Hindlimb muscle (tissue), 1 donor: ENCODE results near the gene LPP. TPM values are rescaled to one million over a fixed set of nuclear protein-coding genes. Genes with fewer than 3 reads are reported as not detected.

Experiments used
- DNase-seq: peaks from one replicate; pipeline ENCODE4 v3.0.0-alpha.2; 2013
- polyA plus RNA-seq: library from polyadenylated mRNA; unstranded; fragments of 120-200 nt; gene quantifications from one replicate; pipeline ENCODE4 v1.2.1, GENCODE V29; 2013; ENCODE audit not compliant: insufficient read length

The LPP gene
- polyA plus RNA-seq, 1 donor, result 12.7 TPM

DNA sequence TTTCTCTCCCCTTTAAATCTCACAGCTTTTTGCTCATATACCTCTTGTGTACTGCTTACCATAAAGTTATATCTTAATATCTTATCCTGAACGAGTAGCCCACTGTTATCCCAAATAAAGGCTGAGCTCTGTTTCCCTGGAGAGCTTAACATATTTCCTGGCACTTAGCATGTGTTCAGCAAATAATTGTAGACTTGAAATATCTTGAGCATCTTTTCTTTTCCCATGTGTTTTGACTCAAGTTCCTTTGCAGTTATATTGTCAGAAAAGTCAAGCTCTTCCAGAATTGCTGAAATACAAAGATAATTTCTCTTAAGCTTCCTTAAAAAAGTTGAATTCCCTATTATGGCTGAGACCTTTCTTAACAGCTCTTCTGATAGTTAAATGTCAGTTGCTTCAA lies 150.5 kb downstream of the LPP start:
- DNase-seq, result no peak

DNA sequence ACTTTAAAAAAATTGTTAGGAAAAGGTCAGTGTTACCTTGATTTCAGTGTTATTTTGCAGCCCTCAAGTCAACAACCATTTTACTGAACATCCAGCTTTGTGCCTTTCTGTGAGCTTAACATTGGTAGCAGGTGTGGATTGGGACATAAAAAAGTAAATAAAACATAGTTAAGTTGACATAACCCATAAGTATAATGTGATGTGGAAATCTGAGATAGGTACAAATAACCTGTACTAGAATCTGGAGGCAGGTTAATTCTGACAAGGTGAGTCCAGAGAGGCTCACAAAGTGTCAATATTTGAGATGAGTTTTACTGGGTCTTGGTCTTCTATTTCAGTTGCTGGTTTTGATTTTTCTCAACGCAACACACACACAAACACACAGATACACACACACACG lies 151.3 kb downstream of the LPP start:
- no peak for DNase-seq

DNA sequence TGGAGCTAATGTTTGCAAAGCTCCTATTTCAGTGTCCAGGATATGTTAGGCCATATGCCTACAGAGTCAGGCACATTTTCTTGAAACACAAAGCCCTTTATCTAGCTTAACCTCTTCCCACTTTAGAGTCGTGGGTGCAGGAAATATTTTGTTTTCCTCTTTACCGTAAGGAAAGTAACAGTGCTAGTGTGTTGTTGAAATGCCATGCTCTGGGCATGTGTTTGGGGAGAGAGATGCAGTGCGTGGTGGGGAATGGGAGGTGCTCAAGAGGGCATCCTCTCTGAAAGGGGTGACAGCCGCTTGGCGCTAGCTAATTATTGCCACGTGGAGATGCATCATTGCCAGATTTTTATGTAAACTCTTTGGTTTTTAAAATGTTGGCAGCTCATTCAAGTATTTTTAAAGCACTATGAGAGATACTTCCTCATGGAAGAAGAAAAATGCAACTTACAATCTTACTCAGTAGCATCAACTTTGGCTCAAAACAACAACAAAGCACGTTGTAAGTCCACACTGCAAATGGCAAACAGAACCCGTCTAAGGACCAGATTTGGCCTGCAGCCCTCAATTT lies 152.6 kb downstream of the LPP start:
- no peak for DNase-seq

DNA sequence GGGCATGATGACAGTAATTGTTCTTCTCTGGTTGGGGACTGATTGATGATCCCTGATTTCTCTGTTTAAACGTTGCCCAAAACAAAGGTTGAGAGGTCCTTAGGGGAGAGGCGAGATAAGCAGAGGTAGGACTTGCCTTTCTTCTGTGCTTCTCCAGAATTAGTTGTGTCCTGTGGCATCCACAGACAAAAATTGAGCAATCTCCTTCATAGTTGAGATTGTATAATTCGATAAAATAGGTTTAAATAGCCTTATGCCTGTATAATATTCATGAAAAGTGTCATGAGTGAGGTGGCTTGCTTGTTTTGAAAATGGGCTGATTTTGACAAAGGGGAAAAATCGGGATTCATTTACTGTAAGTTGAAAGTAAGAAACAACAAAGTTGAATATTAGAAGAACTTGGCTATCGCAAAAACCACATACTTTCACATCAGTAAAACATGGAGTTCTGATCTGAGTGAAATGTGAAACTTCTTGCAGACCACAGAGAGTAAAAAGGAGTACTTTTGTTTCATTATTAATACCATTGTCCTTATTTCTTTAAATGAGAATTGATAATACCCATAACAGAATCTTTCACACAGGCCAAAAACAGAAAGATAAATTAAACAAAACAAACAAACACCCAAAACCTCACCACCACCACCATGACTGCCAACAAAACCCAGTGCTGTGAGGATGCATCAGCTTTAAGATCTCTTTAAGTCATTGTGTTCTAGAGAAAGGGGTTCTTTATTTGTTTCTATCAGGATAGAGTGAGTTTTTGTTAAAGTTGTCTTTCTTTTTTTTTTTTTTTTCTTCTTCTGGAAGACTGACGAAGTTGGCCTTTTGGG lies 155.7 kb downstream of the LPP start:
- DNase-seq, result no peak

DNA sequence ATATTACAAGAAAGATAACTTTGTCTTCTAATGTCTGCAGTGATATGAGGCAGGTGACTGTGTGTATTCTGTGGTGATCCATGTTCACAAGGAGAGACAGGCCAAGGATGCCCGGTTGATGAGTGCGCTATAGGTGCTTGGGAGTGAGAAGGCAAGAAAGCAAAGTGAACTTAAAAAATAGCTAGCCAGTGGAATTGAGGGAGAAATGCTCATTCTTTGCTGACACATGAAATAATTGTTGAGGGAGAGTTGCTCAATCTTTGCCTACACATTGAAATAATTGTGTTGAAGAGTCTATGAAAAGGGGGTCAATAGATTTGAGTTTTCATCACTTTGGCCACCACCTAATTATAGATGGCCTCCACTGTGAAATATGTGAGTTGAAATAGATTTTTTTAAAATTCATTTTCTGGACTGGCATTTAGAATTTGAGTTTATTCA lies 156.3 kb downstream of the LPP start:
- no peak for DNase-seq

DNA sequence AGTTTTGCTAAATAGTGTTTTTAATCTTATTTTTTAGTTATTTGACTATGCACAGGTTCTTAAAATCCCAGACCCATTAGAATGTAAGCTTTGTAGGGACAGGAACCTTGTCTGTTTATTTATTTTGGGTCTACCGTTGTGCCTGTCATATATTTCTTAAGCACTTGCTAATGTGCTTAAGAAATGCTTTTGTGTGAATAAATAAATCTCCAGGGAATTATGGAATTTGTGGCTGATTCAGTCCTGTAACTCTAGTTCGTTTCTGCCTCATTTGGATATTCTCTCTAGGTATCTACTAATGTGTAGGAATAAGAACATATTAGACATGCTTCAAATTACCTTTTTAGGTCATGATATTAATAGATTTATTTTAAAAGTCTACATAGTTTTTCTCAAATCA lies 161.6 kb downstream of the LPP start:
- no peak for DNase-seq

DNA sequence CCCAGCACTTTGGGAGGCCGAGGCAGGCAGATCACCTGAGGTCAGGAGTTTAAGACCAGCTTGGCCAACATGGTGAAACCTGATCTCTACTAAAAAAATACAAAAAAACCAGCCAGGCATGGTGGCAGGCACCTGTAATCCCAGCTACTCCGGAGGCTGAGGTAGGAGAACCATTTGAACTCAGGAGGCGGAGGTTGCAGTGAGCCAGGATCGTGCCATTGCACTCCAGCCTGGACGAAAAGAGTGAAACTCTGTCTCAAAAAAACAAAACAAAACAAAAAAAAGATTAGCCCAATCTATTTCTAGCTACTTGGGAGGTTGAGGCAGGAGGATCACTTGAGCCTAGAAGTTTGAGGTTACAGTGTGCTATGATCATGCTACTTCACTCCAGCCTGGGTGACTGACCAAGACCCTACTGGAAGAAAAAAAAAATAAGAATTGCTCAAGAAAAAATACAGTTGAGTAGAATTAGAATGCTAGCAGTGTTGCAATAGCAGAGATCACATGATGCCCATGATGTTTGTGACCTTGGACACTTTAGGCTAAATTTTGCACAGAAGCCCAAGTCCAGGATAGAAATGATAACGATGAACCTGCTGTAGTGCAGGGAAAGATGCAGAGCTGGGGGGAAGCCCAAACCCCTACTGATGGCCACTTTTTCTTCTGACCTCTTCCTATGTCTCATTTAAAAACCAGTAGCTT lies 162.2 kb downstream of the LPP start:
- DNase-seq, result no peak

DNA sequence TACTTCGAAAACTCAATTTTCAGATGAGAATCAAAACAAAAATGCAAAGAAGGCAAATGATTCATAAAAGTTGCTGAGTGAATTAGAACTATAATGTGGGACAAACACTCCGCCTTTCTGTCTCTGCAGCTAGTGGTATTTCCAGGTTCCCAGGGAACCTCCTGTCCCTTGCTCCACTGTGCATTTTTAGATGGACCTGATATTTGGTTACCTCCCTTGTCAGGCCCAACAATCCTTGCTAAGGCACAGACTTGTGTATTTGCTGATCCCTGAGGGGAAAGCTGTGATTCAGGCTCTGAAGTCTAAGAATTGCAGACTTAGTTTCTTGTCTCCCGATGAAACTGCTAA lies 162.7 kb downstream of the LPP start:
- no peak for DNase-seq

DNA sequence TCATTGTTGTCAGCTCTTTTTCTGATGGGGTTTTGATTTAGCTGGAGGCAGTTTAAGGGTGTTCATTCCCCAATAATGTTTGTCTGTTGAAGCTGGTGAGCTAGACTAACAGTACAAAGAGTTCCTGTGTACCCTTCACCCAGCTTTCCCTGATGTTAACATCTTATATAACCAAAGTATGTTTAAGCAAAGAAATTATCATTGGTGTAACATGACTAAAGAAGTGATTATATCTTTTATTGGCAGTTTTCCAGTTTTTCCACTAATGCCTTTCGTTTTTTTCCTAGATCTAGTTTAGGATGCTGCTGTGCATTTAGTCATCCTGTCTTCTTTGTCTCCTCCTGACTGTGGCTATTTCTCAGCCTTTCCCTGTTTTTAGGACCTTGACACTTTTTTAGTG lies 165.6 kb downstream of the LPP start:
- no peak for DNase-seq

DNA sequence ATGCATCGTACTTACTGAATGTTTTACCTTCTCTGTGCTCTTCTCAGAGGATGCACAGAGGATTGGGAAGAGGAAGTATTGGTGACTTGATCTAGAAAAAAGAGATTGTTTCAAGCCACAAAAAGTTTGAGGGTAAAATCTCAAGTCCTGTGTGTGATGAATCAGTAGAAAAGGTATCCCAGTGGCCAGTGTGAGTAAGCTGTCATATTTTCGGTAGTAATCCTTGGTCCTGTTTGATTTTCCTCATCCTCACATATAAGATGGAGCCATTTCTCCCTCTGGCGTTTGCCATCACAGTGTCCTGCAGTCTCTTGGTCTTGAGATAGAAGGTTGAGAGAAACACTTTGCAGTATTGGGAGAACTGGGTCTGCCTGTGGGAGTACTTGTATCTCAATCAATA lies 166.8 kb downstream of the LPP start:
- no peak for DNase-seq

DNA sequence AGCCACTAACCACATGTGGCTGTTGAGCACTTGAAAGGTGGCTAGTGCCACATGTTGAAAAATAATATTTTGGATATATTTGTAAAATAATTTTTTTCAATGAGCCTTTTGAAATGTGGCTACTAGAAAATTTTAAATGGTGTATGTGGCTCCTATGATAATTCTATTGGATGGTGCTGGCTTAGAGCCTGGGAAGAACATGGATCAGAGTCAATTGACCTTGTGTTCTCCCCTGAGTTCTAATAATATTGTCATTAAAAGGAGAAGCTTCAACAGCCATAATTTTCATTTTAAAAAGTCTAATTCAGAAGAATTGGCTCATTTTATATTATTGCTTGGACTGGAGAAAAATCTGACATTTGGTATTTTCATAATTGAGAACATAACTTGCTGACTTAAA lies 167.3 kb downstream of the LPP start:
- no peak for DNase-seq

DNA sequence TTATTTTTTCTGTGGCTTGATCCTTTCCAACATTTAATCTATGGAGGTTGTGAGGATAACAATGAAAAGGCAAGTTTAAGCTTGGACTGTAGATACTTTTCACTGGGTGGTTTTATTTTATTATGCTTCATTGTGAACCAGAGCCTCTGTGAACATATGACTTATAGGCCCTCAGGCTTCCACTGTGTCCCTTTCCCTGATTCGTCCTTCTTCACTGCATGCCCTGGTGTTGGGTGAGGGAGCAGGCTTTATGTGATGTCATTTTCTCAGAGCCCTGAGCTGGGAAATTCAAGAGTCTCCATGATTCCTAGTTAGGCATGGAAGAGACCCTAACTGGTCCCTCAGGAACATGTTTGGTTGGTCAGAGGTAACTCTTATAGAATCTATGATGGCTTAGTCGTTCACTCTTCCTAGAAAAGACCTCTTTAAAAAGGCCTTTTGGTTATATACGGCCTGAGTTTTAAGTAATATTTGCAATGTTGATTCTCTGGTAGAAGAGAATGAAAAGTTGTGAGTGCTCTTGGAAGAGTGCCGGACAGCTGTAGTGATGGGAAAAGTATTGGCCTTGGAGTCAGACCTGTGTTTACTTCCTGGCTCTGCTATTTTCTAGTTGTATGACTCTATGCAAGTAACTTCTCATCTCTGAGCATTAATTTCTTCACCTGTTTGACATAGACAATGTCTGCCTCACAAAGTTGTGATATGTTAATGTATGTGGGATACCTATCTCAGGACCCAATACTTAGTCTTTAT lies 168.4 kb downstream of the LPP start:
- peak; percentile 55 for DNase-seq

DNA sequence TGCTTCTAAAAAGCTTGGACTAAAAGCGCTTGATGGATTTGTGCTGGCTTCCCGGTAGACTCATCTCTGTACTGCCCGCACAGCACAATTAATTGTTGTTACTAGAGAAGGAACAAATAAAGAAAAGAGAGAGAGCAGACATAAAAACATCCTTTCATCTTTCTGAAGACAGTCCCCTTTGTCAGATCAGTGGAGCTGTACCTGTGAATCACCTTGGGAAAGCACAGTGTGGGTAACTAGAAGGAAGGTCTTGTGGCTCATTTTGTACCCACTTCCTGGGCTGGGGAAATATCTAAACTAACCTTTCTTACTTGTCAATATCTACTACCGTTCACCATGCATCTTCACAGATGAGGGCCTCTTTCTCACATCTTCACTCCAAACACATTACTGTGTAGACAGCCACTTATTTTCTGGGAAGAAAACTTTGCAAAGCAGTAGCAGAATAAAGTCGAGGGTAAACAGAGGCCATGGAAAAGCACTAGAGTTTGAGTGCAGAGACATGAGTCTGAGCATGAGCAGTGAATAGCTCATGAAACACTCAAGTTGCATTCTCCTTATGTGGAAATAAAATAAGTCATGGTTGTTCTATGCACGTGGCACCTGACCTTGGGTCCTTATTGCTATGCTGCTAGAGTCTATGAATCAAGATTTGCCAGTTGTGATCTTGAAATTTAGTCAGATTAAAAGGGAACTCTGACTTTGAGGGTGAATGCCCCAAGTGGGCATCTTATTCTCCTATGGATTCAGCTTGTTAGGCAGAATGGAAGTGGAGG lies 169.3 kb downstream of the LPP start:
- DNase-seq, result no peak

DNA sequence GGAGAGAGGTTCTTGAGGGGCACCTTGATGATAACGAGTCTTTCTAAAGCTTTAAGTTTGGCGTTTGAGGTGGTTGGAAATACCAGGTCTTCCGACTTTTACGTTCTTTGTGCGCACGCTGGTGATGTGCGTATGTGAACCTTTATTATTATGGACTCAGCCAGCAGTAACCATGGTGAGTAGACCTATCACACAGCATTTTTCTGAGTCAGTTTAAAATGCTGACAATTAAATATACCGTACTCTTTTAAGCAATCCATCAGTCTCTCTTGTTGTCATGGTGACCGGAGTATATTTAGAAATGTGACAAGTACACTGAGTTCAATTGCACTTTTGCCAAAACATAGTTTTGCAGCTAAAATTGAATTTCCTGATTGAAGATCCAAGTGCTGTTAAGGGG lies 172.2 kb downstream of the LPP start:
- no peak for DNase-seq

DNA sequence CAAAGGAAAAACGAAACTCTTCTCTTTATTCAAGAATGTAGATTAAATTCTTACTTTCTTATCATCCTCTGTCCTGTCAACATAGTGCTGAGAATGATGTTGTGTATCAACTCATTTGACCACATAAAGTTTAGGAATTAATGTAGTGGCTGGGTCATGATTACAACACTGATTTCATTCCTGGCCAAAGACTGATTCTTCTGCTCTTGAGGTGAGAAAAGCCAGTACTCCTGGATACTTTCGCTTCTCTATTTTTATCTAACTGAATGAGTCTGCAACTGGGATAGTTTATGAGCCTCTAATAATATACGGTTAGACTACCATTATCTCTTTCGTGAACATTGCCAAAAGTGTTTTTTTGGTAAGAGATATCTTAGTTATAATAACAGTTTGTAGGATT lies 173.0 kb downstream of the LPP start:
- no peak for DNase-seq

DNA sequence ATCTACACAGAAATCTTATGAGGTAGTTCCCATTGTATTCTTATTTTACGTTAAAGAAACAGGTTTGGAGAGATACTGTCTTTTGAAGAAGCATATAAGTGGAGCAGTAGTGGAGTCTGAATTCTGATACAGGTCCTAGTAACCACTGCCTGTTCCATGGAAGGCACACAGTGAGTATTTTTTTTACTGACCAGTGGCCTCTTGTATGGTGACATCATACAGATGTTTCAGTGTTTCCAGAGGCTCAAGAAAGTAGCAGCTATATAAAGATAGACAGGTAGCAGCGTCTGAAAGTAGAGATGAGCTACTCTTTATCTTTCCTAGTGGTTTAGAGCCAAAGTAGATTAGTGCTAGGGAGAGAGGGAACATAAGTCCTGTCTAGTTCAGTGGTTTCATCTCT lies 173.5 kb downstream of the LPP start:
- DNase-seq, result no peak

DNA sequence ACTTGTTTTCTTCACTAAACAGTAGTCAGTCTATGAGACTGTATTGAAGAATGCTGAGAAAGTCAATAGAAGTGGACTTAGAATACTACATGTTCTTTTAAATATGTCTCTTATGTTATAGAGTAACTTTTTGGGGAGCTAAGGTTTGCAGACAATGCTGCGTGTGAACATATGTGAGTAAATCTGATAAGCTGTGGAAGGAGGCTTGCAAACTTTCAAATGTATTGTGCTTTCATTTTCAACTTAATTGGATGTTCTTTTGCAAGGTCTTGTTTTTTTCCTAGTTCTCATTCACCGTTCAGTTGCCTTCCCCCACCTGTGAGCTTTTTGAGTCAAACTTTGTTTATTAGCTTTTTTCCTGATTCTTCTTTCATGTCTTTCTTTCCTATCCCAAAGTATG lies 176.2 kb downstream of the LPP start:
- DNase-seq, result no peak

DNA sequence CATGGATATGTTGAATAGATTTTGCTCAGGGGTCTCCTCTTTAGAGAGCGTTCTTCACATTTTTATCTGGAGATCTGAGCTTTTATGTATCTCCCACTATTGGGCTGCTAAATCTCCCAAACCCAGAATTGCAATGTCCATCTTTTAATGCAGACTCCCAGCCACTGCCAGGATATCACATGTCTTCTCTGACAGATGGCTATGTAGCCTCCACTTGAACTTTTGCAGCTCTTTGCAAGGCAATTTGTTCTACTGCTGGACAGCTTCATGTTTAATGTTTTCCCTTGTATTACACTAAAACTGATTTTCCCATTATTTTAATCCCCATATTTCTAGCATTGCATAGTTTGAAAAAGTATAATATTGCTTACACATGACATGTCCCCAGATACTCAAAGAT lies 177.2 kb downstream of the LPP start:
- no peak for DNase-seq

DNA sequence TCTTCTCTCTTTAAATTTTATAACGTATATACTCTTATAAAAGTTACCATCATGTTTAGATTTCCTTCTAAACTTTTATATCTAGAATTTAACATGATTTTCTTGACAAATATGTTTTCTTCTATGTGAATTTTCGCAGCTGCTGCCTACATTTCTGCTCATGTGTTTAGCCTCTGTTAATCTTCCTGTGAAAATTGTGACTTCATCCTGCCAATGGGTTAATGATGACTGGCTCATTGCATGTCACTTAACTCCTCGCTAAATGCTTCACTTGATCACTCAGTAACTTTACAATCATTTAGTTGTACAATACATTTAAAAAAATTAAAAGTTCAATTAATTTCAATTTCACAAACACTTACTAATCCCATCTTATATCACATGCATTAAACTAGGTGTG lies 178.1 kb downstream of the LPP start:
- no peak for DNase-seq

DNA sequence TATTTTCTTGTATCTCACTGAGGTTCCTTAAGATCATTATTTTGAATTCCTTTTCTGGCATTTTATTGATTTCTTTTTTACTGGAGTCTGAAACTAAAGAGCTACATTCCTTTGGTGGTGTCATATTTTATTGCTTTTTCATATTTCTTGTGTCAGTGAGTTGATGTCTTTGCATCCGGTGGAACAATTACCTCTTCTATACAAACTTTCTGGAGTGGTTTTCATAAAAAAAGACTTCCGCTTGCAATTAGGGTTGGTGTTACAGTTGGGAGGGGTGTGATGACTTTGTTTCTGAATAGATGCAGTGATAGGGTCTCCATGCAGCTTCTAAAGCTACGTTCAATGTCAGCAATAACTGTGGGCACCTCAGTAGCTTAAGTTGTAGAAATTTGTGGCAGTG lies 181.7 kb downstream of the LPP start:
- DNase-seq, result no peak

DNA sequence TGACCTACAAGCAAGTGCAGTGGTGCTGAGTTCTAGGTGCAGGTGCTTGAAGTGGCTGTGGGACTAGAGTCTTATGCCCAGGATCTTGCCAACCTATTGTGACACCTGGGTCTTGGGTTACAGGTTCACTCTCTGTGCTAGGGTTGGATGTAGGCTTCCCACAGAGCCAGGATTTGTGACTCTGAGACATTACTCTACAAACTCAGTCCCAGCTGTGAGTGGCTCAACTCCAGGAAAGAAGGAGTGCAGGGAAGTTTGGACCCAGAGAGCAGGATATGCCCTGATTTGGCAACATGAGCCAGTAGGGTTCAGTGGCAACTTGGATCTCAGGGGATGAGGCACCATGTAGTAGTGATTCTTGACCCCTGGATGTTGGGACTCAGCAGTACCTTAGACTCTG lies 182.2 kb downstream of the LPP start:
- DNase-seq, result no peak

DNA sequence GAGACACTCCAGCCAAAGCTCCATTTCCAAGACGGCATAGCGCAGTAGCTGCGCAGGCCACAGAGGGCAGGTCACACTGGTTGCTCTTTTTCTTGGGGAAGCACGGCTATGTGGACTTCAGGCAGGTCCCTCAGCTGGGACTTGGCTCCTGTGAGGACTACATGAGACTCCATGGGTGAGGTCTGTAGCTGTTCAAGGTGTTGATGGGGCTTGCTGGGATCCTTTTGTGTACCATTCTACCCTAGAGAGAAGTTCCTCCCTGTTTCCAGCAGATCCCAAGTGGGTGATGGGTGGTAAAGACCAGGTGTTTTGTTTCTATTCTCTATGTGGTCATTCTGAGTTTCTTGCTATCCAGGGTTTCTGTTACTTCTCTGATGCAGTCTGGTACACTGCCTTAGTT lies 183.3 kb downstream of the LPP start:
- DNase-seq, result no peak

DNA sequence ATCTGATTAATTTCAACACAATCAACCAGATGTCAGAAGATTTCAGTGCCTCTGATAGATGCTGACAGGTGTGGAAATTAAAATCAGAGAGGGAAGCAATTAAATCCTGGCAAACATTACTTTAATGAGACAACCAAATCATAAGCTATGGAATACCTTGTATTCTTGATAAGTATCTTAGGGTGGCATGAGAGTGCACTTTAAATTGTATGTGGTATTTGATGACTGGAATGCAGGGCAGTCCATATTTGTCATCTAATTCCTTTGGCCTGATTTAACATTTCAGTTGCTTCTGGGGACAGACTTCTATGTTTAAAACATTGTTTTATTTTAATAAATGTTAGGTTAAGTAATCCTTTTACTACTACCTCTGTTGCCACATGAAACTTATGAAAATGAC lies 184.1 kb downstream of the LPP start:
- DNase-seq, result no peak
